KG1 (cell line): ENCODE data around the gene FNDC3B.

Experiments used
- DNase-seq: peaks from one replicate; lab custom pipeline; 2025; lab: John Stamatoyannopoulos, UW

Gene FNDC3B

DNA sequence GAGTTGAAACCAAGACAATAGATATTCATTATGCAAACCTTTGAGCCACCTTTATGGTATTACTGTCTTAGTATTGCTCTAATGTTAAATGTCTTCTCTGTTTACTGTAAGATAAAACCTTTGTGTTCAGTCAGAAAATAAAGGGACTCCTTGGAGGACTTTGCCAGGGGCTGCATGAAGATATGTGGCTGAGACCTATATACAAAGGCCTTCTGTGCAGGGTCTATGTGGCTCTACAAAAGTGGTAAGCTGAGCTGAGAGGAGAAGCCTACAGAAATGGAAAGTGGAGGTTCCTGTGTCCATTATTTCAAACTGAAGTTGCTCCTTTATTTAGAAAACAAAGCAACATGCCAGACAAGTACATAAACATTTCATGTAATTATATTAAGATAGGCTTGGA, 131.5 kb downstream of the FNDC3B start:
- DNase-seq, result no peak

DNA sequence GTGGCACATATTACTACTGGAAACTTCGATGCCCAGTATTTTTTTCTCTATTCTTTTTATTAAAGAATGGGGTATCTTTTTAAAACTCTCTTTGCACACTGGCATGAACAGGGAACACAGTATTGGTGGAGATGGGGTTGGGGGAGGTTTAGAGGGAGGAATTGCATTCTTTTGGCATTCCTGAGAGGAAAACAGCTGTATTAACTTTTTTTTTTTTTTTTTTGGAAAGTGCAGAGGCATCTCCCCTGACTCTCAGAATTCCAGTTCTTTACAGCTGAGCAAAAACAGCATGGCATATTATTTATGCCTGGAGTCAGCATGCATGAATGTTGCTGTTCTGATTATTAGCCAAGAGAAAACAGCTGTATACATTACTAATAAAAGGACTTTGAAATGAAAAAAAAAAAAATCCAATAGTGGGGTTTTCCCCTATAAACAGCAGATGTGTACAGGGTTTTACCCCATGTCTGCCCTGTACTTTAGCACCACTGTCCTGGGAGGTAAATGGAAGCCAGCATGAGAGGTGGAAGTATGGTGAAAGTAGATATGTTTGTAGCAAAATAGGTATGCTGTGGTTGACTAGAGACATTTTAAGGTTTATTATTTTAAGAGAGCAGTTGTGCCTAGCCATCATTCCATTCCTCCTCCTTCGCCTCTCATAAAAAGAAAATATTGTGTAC, 132.2 kb downstream of the FNDC3B start:
- DNase-seq, result no peak

DNA sequence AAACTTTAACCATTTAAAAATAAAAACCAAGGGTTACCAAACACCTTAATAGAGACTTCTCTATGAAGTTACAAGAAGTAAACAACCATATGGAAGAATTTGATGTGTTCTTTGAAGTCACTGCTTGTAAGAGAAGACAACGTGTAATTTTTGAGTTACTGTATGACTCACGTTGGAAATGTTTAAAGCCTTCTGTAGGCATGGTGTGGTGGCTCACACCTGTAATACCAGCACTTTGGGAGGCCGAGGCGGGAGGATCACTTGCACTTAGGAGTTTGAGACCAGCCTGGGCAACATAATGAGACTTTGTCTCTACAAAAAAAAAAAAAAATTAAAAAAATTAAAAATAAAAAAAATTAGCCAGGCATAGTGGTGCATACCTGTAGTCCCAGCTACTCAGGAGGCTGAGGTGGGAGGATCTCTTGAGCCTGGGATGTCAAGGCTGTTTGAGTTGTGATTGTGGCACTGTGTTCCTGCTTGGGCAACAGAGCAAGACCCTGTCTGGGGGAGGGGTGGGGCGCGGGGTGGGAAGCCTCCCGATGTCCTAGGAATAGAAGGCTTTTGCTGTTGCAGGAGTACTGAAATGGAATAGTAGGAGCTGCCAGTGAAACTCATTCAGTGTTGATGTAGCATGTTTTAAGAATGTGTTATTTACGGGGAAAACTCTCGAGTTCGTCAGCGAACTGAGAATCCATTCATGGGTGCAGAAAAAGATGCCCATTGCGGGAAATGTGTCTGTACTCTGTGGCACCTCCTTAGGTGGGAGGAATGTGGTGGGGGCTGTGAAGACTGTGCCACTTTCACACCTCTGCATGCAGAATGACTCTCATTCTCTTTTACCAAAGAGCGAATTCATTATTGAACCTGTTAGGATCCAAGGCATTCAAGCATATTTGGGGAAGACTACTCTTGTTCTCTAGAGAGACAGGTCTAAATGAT, 134.2 kb downstream of the FNDC3B start:
- no peak for DNase-seq

- no peak for DNase-seq
Measured at GRCh38 chr3:172174513-172175253, 135.3 kb downstream of the FNDC3B start.

GRCh38 chr3:172175254-172175599, 135.8 kb downstream of the FNDC3B start:
- DNase-seq, result no peak

DNA sequence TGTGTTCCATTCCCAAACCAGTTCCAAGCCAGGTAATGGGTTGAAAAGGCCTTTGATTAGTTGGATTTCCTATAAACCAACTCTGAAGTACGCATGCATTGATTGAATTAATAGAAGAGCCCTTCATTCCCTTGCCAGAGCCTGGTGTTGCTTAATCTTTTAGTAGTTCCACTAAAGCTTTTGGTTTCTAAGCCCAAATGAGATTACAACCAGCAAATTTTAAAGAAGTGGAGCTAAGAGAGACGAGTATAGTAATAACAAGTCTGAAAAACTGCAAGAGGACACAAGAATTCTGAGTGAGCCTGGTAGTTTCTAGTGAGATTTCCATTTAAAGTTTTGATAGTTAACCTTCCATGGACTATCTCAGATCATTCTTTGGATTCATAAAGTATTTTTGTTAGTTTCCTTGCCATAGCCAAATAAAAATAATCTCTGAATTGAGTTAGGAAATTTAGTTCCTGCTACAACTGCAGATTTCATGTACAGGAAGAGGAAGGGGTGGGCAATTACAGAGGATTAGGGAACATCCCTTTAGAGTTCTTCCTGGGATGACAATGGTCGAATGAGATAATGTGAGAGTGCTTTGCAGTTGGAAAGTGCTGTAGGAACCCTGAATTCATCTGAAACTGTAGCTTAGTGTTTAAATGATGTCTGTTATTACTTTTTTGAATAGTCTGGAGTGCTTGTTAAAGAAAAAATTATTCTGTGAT, 136.8 kb downstream of the FNDC3B start:
- no peak for DNase-seq

DNA sequence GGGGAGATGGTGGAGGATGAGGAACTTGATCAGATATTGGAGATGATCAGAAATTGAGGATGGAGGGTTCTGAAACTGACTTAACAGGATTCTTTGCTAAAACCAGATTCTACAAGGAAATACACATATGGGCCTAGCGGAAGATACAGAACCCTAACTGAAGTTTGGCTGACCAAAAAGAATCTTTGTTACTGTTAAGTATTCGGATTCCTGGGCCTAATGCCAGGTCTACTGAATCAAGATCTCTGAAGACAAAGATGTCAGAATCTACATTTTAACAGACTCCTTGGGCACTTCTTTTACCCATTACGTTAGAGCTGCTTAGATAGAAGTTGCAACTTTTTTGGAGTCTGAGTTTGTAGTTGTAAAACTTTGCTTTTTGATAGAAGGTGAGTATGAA, 137.7 kb downstream of the FNDC3B start:
- no peak for DNase-seq

- DNase-seq, result no peak
Measured at GRCh38 chr3:172177803-172178316, 138.5 kb downstream of the FNDC3B start.

- no peak for DNase-seq
Measured at GRCh38 chr3:172179680-172180399, 140.5 kb downstream of the FNDC3B start.

DNA sequence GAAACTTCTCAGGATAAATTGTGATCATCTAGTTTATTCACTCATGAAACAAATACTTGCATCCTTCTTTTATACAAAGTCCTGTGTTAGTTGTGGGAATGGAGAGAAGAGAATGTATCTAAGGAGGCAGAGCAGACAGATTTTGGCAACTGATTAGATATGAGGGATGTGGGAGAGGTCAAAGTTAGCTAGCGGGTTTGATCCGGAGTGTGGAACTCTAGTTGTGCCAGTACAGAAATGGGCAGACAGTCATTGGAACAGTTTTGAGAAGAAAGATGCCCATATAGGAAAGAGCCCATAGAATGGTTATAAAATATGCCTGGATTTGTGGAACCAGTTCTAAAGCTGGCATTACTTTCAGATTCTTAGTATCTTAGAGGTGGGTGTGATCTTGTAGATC, 141.1 kb downstream of the FNDC3B start:
- no peak for DNase-seq

DNA sequence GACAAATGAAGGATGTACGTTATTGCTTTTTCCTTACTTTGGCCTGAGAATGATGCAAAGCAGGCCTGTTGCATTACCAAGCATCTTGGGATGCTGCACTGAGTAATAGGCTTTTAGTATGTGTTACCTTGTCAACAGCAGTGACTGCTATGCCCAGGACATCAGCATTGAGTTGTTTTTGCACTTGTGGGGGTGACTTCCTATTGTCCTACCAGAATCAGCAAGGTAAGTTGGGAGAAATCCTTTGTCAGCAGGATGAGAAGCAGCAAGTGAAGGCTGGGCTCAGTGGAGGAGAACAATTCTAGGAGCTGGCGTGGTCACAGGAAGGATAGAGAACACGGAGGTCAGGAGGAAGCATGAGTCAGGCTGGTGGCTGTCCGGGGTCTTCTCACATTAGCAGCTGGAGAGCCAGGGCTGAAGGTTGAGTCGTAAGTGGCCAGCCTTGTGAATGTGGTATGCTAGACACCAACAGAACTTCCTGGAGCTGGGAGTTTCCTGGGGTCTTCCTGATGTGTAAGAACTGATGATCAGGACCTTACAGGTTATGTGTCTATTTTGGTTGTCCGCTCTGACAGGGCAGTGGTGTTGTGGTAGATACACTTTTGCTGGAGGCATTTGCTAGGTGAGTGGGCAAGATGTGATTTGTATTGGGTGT, 142.7 kb downstream of the FNDC3B start:
- no peak for DNase-seq

DNA sequence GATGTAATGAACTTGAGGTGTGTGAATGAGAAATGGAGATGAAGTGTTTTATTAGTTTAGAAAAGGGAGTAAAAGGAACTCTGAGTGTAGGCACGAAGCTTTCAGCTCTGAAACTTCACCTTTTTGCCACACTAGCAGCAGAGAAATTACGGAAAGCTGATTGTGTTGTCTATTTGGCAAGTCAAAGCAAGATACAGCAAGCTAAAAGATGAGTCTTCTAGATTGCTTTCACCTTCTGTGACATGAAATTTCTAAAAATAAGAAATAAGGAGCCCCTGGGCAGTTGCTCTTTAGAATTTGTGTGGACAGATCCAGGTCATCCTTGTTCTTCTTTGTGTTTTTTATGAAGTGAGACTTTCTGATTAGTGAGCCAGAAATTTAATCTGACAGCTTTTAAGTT, 143.4 kb downstream of the FNDC3B start:
- no peak for DNase-seq

GRCh38 chr3:172184106-172184822, 144.9 kb downstream of the FNDC3B start:
- DNase-seq, result no peak

DNA sequence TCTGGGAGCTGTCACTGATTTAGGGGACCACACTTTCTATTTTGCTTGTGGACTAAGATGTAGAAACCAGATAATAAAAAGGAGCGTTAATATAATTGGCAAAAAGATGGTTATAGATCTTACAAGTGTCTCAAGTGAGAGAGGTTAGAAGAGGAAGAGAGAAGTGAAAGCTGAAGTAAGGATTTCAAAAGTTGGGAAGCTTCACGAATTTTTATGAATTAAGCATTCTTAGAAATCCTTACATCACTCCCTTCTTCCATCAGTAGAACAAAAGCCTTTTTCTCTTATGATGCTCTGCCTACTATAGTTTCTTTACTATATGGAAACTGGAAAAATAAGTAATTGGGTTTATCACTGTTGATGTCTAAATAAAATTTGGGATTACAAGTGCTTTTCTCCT, 146.5 kb downstream of the FNDC3B start:
- DNase-seq, result no peak

GRCh38 chr3:172186607-172187006, 147.2 kb downstream of the FNDC3B start:
- no peak for DNase-seq

DNA sequence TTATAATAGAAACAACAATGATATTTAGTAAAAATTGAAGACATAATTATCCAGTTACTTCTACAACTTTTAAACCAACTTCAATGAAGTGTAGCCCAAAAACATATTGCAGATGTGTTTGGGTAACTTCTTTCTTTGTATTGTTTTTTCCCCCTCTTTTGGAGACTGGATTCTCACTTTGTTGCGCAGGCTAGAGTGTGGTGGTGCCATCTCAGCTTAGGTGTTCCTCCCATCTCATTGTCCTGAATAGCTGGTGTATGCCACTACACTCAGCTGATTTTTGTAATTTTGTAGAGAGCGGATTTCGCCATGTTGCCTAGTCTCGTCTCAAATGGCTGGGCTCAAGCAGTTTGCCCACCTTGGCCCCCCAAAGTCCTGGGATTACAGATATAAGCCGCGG, 148.1 kb downstream of the FNDC3B start:
- no peak for DNase-seq

GRCh38 chr3:172188511-172188910, 149.1 kb downstream of the FNDC3B start:
- no peak for DNase-seq

GRCh38 chr3:172189213-172189612, 149.8 kb downstream of the FNDC3B start:
- no peak for DNase-seq

GRCh38 chr3:172189987-172190603, 150.7 kb downstream of the FNDC3B start:
- no peak for DNase-seq

- no peak for DNase-seq
Measured at GRCh38 chr3:172190980-172191379, 151.6 kb downstream of the FNDC3B start.
